Measurements from ENCODE around the gene H1-8. TPM values are rescaled to one million over a fixed set of nuclear protein-coding genes. Genes with fewer than 3 reads are reported as not detected.

H1-8 gene
- total and polyA plus RNA-seq, 9 of the 15 experiments (the other 6 are each of a cell fraction or from before 2014, with no cell fraction given) = not detected

GRCh38 chr3:129531699-129532098, 11.3 kb upstream of the H1-8 start:
- Histone ChIP-seq H3K4me3 (no peak overlapping the region), H3K27me3 (ENCODE audit: control insufficient read depth in 2 of 2, insufficient read depth in 2 of 2, low read length in 2 of 2) (peaks cover 4 to 22% of the 10 kb centered on the region in 2 experiments; a peak in 2 of 5 replicates), H3K9me1 (ENCODE audit: control insufficient read depth, insufficient read depth, low read length) (no peaks in the 10 kb centered on the region), H3K79me2 (ENCODE audit: control insufficient read depth, insufficient read depth, low read length) (no peaks in the 10 kb centered on the region), H3K27ac (ENCODE audit: extremely low read depth, low read depth, low read length) (no peak overlapping the region), H4K20me1 (replicated peaks; ENCODE audit: control insufficient read depth, insufficient read depth, low read length) (no peaks in the 10 kb centered on the region), H2AFZ (ENCODE audit: low read depth, low read length) (no peak overlapping the region), H3K4me2 (ENCODE audit: insufficient read depth, low read length) (no peak overlapping the region), H3K4me1 (replicated peaks in 1 of 2; ENCODE audit: control insufficient read depth in 2 of 2, insufficient read depth in 2 of 2, low read length in 2 of 2) (peaks cover 0 to 7% of the 10 kb centered on the region in 2 experiments; a peak in 3 of 5 replicates), H3K9me3 (replicated peaks; ENCODE audit: control insufficient read depth, insufficient read depth, low read depth, low read length) (no peaks in the 10 kb centered on the region), H3K36me3 (ENCODE audit: control insufficient read depth, insufficient read depth, low read length) (no peaks in the 10 kb centered on the region), H3K9ac (ENCODE audit: insufficient read depth in 1 of 2, low read depth in 2 of 2, low read length in 2 of 2) (no peak overlapping the region)
- FAIRE-seq (no peak), ATAC-seq (no peak), DNase-seq (ENCODE audit: extremely low read depth in 1 of 4, low spot score in 3 of 4) (no peak)
- ChIA-PET CTCF (ENCODE audit: low intra/inter-chr PET ratio) (no interaction called here), POLR2A (no interaction called here)
- no peak for TF ChIP-seq GABPB1 (CRISPR knock-in tag; IDR thresholded peaks at IDR 0.05)
- no peak for TF ChIP-seq HSF4 (CRISPR knock-in tag; IDR thresholded peaks at IDR 0.05; ENCODE audit: borderline replicate concordance)
- TF ChIP-seq, protein P1, sequence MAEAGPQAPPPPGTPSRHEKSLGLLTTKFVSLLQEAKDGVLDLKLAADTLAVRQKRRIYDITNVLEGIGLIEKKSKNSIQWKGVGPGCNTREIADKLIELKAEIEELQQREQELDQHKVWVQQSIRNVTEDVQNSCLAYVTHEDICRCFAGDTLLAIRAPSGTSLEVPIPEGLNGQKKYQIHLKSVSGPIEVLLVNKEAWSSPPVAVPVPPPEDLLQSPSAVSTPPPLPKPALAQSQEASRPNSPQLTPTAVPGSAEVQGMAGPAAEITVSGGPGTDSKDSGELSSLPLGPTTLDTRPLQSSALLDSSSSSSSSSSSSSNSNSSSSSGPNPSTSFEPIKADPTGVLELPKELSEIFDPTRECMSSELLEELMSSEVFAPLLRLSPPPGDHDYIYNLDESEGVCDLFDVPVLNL (CRISPR knock-in tag; IDR thresholded peaks at IDR 0.05; ENCODE audit: low read depth) = no peak
- TF ChIP-seq NR2F6 (CRISPR knock-in tag; IDR thresholded peaks at IDR 0.05) = no peak
- TF ChIP-seq MTA3 (IDR thresholded peaks at IDR 0.05; ENCODE audit: borderline replicate concordance) = no peak
- no peak for TF ChIP-seq NEUROD1 (IDR thresholded peaks at IDR 0.05; ENCODE audit: borderline replicate concordance, low read depth, low read length, partially characterized antibody)
- TF ChIP-seq HNRNPL (IDR thresholded peaks at IDR 0.05; ENCODE audit: low read depth, low read length) = no peak
- TF ChIP-seq GTF2E2 (tag; IDR thresholded peaks at IDR 0.05) = no peak
- TF ChIP-seq ZNF134 (CRISPR knock-in tag; conservative IDR thresholded peaks at IDR 0.05) = no peak
- no peak for TF ChIP-seq ZNF124 (CRISPR knock-in tag; IDR thresholded peaks at IDR 0.05)
- in situ Hi-C loops (cut with MboI) = no loop called here
- intact Hi-C loops (cut with micrococcal nuclease) = no loop called here
- no TSS peak for BruUV-seq (replicated peaks)
- WGBS (ENCODE audit: insufficient coverage, low coverage, missing lambda C conversion rate) = 12% methylated on average over 10 of the region's 11 CpGs
